Measurements from ENCODE around the gene SAMD5. TPM values are rescaled to one million over a fixed set of nuclear protein-coding genes. Genes with fewer than 3 reads are reported as not detected.
"Not testable (repeated sequence)": the region's sequence is repeated elsewhere in the genome, so short reads cannot be mapped to it uniquely, and the experiment has no call there.

Gene SAMD5
- total RNA-seq, 1 donor from 2014 or later, result 1.5 TPM

DNA sequence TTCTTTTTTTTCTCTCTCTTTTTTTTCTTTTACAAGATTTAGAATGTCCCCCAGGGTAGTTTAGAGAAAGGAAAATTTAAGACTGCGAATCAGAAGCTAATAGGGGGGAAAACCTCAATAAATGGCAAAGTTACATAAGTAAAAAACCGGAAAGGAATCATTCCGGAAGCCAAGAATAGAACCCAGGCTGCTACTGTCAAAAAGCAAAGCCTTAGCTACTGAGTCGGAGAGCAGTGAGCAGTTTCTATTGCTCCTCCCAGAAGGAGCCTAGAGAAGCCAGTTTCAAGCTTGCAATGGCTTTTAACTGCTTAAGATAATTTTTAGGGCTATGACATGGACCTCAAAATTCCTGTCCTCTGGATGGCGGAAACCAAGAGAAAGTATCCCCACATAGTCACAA is 31.6 kb downstream of the SAMD5 start:
- Mint-ChIP-seq H3K27me3 (ENCODE audit: low read depth) (no peaks in the 10 kb centered on the region), H3K9me3 (no peaks in the 10 kb centered on the region), H3K4me3 (no peak overlapping the region)

DNA sequence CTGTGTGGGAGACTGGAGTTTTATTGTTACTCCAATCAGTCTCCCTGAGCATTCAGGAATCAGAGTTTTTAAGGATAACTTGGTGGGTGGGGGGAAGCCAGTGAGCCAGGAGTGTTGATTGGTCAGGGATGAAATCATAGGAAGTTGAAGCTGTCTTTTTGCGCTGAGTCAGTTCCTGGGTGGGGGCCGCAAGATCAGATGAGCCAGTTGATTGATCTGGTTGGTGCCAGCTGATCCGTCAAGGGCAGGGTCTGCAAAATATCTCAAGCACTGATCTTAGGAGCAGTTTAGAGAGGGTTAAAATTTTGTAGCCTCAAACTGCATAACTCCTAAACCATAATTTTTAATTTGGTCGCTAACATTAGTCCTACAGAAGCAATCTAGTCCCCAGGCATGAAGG is 33.9 kb downstream of the SAMD5 start:
- H3K27me3 Mint-ChIP-seq (ENCODE audit: low read depth); DNase-seq (ENCODE audit: low read depth, low spot score); H3K4me3 Mint-ChIP-seq; H3K9me3 Mint-ChIP-seq; H3K36me3 Mint-ChIP-seq (ENCODE audit: low read depth); H3K4me1 Mint-ChIP-seq: not testable (repeated sequence)
- peak overlapping the region; percentile 9 for H3K27ac Mint-ChIP-seq (ENCODE audit: unreplicated experiment)

More for the DNA sequence above, 31.6 kb downstream of the SAMD5 start:
- H3K4me1 Mint-ChIP-seq, result no peaks in the 10 kb centered on the region
- no peak for TF ChIP-seq CTCF (conservative IDR thresholded peaks at IDR 0.05)
- H3K27ac Mint-ChIP-seq (ENCODE audit: unreplicated experiment), result no peak overlapping the region
- H3K36me3 Mint-ChIP-seq (ENCODE audit: low read depth), result no peaks in the 10 kb centered on the region
- DNase-seq (ENCODE audit: low read depth, low spot score), result no peak

- H3K9me3 Mint-ChIP-seq, result no peaks in the 10 kb centered on the region
- no peaks in the 10 kb centered on the region for H3K4me1 Mint-ChIP-seq
- no peak for TF ChIP-seq CTCF (conservative IDR thresholded peaks at IDR 0.05)
- no peaks in the 10 kb centered on the region for H3K27me3 Mint-ChIP-seq (ENCODE audit: low read depth)
- no peak overlapping the region for H3K27ac Mint-ChIP-seq (ENCODE audit: unreplicated experiment)
- H3K4me3 Mint-ChIP-seq, result no peak overlapping the region
- DNase-seq (ENCODE audit: low read depth, low spot score), result no peak
- H3K36me3 Mint-ChIP-seq (ENCODE audit: low read depth), result no peaks in the 10 kb centered on the region
Observed at GRCh38 chr6:147544420-147544819, 35.9 kb downstream of the SAMD5 start.

DNA sequence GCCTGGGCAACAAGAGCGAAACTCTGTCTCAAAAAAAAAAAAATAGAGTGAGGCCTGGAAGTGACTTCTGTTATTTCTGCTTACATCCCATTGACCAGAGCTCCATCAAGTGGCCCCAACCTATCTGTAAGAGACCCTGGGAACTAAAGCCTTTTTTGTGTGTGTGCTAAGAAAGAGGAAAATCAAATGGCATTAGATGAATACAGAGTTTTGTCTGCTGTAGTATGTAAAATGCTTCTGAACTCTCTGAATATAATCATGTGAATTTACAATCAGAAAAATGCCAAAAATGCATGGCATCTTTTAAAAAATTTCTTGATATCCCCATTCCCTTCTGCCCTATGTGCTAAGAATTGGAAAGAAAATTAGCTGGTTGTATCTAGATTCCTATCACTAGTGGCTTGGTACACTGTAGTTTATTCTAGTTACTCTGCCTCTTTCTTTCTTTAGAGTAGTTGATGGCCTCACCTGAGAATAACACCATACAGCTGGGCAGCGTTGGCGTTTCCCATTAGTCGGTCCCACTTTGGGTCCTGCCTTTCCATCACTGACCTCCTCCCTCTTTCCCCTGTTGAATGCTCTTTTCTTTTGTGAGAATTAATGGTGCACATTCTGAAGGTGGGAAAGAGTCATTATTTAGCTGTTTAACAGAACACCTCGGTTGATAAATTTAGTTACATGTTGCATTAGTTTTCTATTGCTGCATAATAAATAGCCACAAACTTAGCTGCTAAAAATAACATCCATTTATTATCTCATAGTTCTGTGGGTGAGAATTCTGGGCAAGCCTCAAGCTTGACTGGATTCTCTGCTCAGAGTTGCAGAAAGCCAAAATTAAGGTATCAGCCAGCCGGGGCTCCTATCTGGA is 38.2 kb downstream of the SAMD5 start:
- no peak for TF ChIP-seq CTCF (conservative IDR thresholded peaks at IDR 0.05)
- H3K4me3 Mint-ChIP-seq, result no peak overlapping the region
- no peaks in the 10 kb centered on the region for H3K36me3 Mint-ChIP-seq (ENCODE audit: low read depth)
- no peaks in the 10 kb centered on the region for H3K4me1 Mint-ChIP-seq
- H3K9me3 Mint-ChIP-seq, result no peaks in the 10 kb centered on the region
- H3K27me3 Mint-ChIP-seq (ENCODE audit: low read depth), result no peaks in the 10 kb centered on the region
- H3K27ac Mint-ChIP-seq (ENCODE audit: unreplicated experiment), result no peak overlapping the region
- no peak for DNase-seq (ENCODE audit: low read depth, low spot score)

DNA sequence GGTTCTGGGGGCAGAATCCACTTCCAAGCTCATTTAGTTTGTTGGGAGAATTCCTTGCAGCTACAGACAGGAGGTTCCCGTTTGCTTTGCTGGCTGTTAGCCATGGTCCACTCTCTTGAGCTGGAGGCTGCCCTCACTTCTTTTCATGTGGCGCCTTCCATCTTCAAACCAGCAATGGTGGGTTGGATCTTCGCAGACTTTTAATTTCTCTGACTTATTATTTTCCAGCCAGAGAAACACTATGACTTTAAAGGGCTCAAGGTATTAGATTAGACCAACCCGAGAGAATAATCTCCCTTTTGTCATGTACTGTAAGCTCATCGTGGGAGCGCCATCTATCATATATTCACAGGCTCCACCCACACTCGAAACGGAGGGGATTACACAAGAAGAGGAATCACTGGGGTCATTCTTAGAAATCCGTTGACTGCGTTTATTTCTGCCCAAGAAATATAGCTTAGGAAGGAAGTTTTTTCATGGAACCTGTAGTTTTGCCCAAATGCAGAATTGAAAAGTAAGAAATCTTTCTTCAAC is 38.9 kb downstream of the SAMD5 start:
- Mint-ChIP-seq H3K4me3 (no peak overlapping the region), H3K9me3 (no peaks in the 10 kb centered on the region), H3K27me3 (ENCODE audit: low read depth) (no peaks in the 10 kb centered on the region), H3K4me1 (peaks cover 7% of the 10 kb centered on the region), H3K27ac (ENCODE audit: unreplicated experiment) (no peak overlapping the region), H3K36me3 (ENCODE audit: low read depth) (no peaks in the 10 kb centered on the region)
- TF ChIP-seq CTCF (conservative IDR thresholded peaks at IDR 0.05), result no peak
- DNase-seq (ENCODE audit: low read depth, low spot score), result no peak

DNA sequence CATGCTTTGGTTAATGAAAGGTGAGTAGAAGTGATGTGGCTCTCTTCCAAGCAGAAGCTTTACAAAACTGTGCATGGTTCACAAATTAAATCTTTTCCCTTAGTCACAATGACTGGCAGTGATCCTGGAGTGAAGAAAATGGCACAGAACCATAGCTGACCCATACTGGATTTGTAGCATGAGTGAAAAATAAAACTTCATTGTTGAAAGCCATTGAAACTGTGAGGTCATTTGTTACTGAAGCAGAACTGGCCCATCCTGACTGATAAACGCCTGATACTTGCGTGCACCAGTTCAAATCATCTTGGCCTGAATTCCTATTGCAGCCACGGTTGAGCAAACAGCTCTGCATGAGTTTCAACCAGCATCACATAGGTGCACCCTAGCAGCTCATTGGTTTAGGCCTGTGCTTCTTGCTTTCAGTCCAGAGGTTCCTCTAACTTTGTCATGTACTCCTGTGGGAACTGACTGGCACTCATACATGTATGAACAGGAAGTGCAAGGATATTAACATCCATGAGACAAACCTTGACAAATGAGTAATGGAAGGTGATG is 40.5 kb downstream of the SAMD5 start:
- no peak for TF ChIP-seq CTCF (conservative IDR thresholded peaks at IDR 0.05)
- Mint-ChIP-seq H3K27ac (ENCODE audit: unreplicated experiment) (no peak overlapping the region), H3K4me1 (peaks cover 8% of the 10 kb centered on the region), H3K4me3 (no peak overlapping the region), H3K36me3 (ENCODE audit: low read depth) (no peaks in the 10 kb centered on the region), H3K27me3 (ENCODE audit: low read depth) (no peaks in the 10 kb centered on the region), H3K9me3 (no peaks in the 10 kb centered on the region)
- DNase-seq (ENCODE audit: low read depth, low spot score), result no peak

Data from neural crest cell (in vitro differentiated cells).